ENCODE measurements around the gene ZEB2. TPM values are rescaled to one million over a fixed set of nuclear protein-coding genes. Genes with fewer than 3 reads are reported as not detected.

ZEB2 gene
- total and polyA plus RNA-seq, 2 donors from 2014 or later, result 8.3 to 136 TPM

GRCh38 chr2:144349674-144350073 lies 170.2 kb downstream of the ZEB2 start:
- no peaks in the 10 kb centered on the region for H3K36me3 ChIP-seq (ENCODE audit: control insufficient read depth in 2 of 3, insufficient read depth in 3 of 3, low read length in 3 of 3)
- TF ChIP-seq CTCF (IDR thresholded peaks at IDR 0.05; ENCODE audit: borderline replicate concordance, extremely low read depth, insufficient read depth), result no peak
- FAIRE-seq (no peak), DNase-seq (peak in 2 of 5 donors; percentile 37 to 58)
- H3K9me3 ChIP-seq (ENCODE audit: control insufficient read depth in 2 of 3, insufficient read depth in 1 of 3, low read length in 3 of 3), result no peaks in the 10 kb centered on the region
- H3K27ac ChIP-seq (ENCODE audit: low read depth in 2 of 2, low read length in 2 of 2), result peak overlapping the region in 1 of 2 donors; percentile 39
- intact Hi-C loops (cut with DNase I), result no loop called here
- no peaks in the 10 kb centered on the region for H3K27me3 ChIP-seq (ENCODE audit: control insufficient read depth, insufficient read depth, low read length)
- H3K4me3 ChIP-seq (ENCODE audit: low read length in 3 of 3), result peak overlapping the region in 1 of 3 donors; percentile 10
- H3K9ac ChIP-seq (ENCODE audit: low read length in 3 of 3), result no peak overlapping the region
- H3K4me1 ChIP-seq (ENCODE audit: control insufficient read depth in 2 of 3, insufficient read depth in 2 of 3, low read depth in 1 of 3, low read length in 3 of 3), result peaks cover 0 to 14% (median 0%) of the 10 kb centered on the region in 3 donors

GRCh38 chr2:144348846-144349245 lies 171.1 kb downstream of the ZEB2 start:
- no peaks in the 10 kb centered on the region for H3K27me3 ChIP-seq (ENCODE audit: control insufficient read depth, insufficient read depth, low read length)
- no peaks in the 10 kb centered on the region for H3K36me3 ChIP-seq (ENCODE audit: control insufficient read depth in 2 of 3, insufficient read depth in 3 of 3, low read length in 3 of 3)
- peaks cover 0 to 14% (median 0%) of the 10 kb centered on the region in 3 donors for H3K4me1 ChIP-seq (ENCODE audit: control insufficient read depth in 2 of 3, insufficient read depth in 2 of 3, low read depth in 1 of 3, low read length in 3 of 3)
- DNase-seq (no peak), FAIRE-seq (no peak)
- no peaks in the 10 kb centered on the region for H3K9me3 ChIP-seq (ENCODE audit: control insufficient read depth in 2 of 3, insufficient read depth in 1 of 3, low read length in 3 of 3)
- no peak overlapping the region for H3K4me3 ChIP-seq (ENCODE audit: low read length in 3 of 3)
- no peak overlapping the region for H3K9ac ChIP-seq (ENCODE audit: low read length in 3 of 3)
- intact Hi-C loops (cut with DNase I), result no loop called here
- no peak overlapping the region for H3K27ac ChIP-seq (ENCODE audit: low read depth in 2 of 2, low read length in 2 of 2)
- TF ChIP-seq CTCF (IDR thresholded peaks at IDR 0.05; ENCODE audit: borderline replicate concordance, extremely low read depth, insufficient read depth), result no peak

GRCh38 chr2:144346229-144346628 lies 173.7 kb downstream of the ZEB2 start:
- intact Hi-C loops (cut with DNase I), result no loop called here
- Histone ChIP-seq H3K9ac (ENCODE audit: low read length in 3 of 3) (no peak overlapping the region), H3K27ac (ENCODE audit: low read depth in 2 of 2, low read length in 2 of 2) (no peak overlapping the region), H3K36me3 (ENCODE audit: control insufficient read depth in 2 of 3, insufficient read depth in 3 of 3, low read length in 3 of 3) (no peaks in the 10 kb centered on the region), H3K4me1 (ENCODE audit: control insufficient read depth in 2 of 3, insufficient read depth in 2 of 3, low read depth in 1 of 3, low read length in 3 of 3) (peaks cover 0 to 14% (median 0%) of the 10 kb centered on the region in 3 donors), H3K27me3 (ENCODE audit: control insufficient read depth, insufficient read depth, low read length) (no peaks in the 10 kb centered on the region), H3K9me3 (ENCODE audit: control insufficient read depth in 2 of 3, insufficient read depth in 1 of 3, low read length in 3 of 3) (no peaks in the 10 kb centered on the region), H3K4me3 (ENCODE audit: low read length in 3 of 3) (no peak overlapping the region)
- FAIRE-seq (no peak), DNase-seq (no peak)
- no peak for TF ChIP-seq CTCF (IDR thresholded peaks at IDR 0.05; ENCODE audit: borderline replicate concordance, extremely low read depth, insufficient read depth)

GRCh38 chr2:144343145-144343544 lies 176.8 kb downstream of the ZEB2 start:
- no peak for FAIRE-seq

More at GRCh38 chr2:144343145-144343544, 176.8 kb downstream of the ZEB2 start:
- intact Hi-C loops (cut with DNase I), result no loop called here
- Histone ChIP-seq H3K9ac (ENCODE audit: low read length in 3 of 3) (no peak overlapping the region), H3K9me3 (ENCODE audit: control insufficient read depth in 2 of 3, insufficient read depth in 1 of 3, low read length in 3 of 3) (no peaks in the 10 kb centered on the region), H3K4me1 (ENCODE audit: control insufficient read depth in 2 of 3, insufficient read depth in 2 of 3, low read depth in 1 of 3, low read length in 3 of 3) (peaks cover 0 to 3% (median 0%) of the 10 kb centered on the region in 3 donors), H3K27me3 (ENCODE audit: control insufficient read depth, insufficient read depth, low read length) (no peaks in the 10 kb centered on the region), H3K36me3 (ENCODE audit: control insufficient read depth in 2 of 3, insufficient read depth in 3 of 3, low read length in 3 of 3) (no peaks in the 10 kb centered on the region), H3K4me3 (ENCODE audit: low read length in 3 of 3) (no peak overlapping the region), H3K27ac (ENCODE audit: low read depth in 2 of 2, low read length in 2 of 2) (no peak overlapping the region)
- TF ChIP-seq CTCF (IDR thresholded peaks at IDR 0.05; ENCODE audit: borderline replicate concordance, extremely low read depth, insufficient read depth), result no peak
- DNase-seq, result no peak

All from kidney (tissue), 14 donors.